ENCODE measurements around the gene DHRS3.

The DHRS3 gene

GRCh38 chr1:12637693-12638092 is 19.7 kb upstream of the DHRS3 start:
- DNase-seq = no peak

- DNase-seq = no peak
Observed at GRCh38 chr1:12636098-12636950, 18.3 kb upstream of the DHRS3 start.

- DNase-seq = no peak
Observed at GRCh38 chr1:12634696-12635202, 16.7 kb upstream of the DHRS3 start.

- DNase-seq = no peak
Observed at GRCh38 chr1:12634156-12634555, 16.1 kb upstream of the DHRS3 start.

GRCh38 chr1:12631571-12631970 is 13.6 kb upstream of the DHRS3 start:
- DNase-seq = no peak

GRCh38 chr1:12630946-12631530 is 13.0 kb upstream of the DHRS3 start:
- no peak for DNase-seq

- no peak for DNase-seq
Observed at GRCh38 chr1:12629985-12630760, 12.2 kb upstream of the DHRS3 start.

- DNase-seq = no peak
Observed at GRCh38 chr1:12629511-12629956, 11.5 kb upstream of the DHRS3 start.

- DNase-seq = no peak
Observed at GRCh38 chr1:12627296-12627695, 9.3 kb upstream of the DHRS3 start.

- no peak for DNase-seq
Observed at GRCh38 chr1:12626888-12627287, 8.9 kb upstream of the DHRS3 start.

GRCh38 chr1:12625276-12625675 is 7.3 kb upstream of the DHRS3 start:
- no peak for DNase-seq

- no peak for DNase-seq
Observed at GRCh38 chr1:12622506-12622905, 4.5 kb upstream of the DHRS3 start.

- no peak for DNase-seq
Observed at GRCh38 chr1:12621346-12622335, 3.6 kb upstream of the DHRS3 start.

GRCh38 chr1:12620931-12621330 is 2.9 kb upstream of the DHRS3 start:
- no peak for DNase-seq

GRCh38 chr1:12620488-12620865 is 2.5 kb upstream of the DHRS3 start:
- DNase-seq = no peak

GRCh38 chr1:12619792-12620487 is 1.9 kb upstream of the DHRS3 start:
- DNase-seq = peak; percentile 78

GRCh38 chr1:12618965-12619791 is 1.2 kb upstream of the DHRS3 start:
- DNase-seq = peak; percentile 61

GRCh38 chr1:12618661-12618964 is 603 bp upstream of the DHRS3 start:
- DNase-seq = no peak

- DNase-seq = peak; percentile 49
Observed at GRCh38 chr1:12617511-12617900, 504 bp downstream of the DHRS3 start.

- peak; percentile 42 for DNase-seq
Observed at GRCh38 chr1:12616709-12617373, 1.2 kb downstream of the DHRS3 start.
